GM18873 (cell line): ENCODE results near the gene STOM.

Experiments used
- ATAC-seq: cut with Tn5 transposase; IDR thresholded peaks from one replicate; pipeline ENCODE4 v1.9.1; 2021; ENCODE audit warnings: mild to moderate bottlenecking, moderate library complexity, moderate number of reproducible peaks; ENCODE audit not compliant: unreplicated experiment, low FRiP score

STOM gene

GRCh38 chr9:121372239-121373010 lies 2.4 kb upstream of the STOM start:
- ATAC-seq, result no peak

GRCh38 chr9:121371495-121372061 lies 1.5 kb upstream of the STOM start:
- no peak for ATAC-seq

- no peak for ATAC-seq
Measured at GRCh38 chr9:121368745-121369144, 1.3 kb downstream of the STOM start.

GRCh38 chr9:121368138-121368522 lies 1.9 kb downstream of the STOM start:
- ATAC-seq, result no peak

GRCh38 chr9:121367306-121368137 lies 2.5 kb downstream of the STOM start:
- ATAC-seq, result no peak

- no peak for ATAC-seq
Measured at GRCh38 chr9:121366611-121367192, 3.3 kb downstream of the STOM start.

- ATAC-seq, result no peak
Measured at GRCh38 chr9:121365564-121365963, 4.5 kb downstream of the STOM start.

GRCh38 chr9:121364886-121365285 lies 5.2 kb downstream of the STOM start:
- no peak for ATAC-seq

- ATAC-seq, result no peak
Measured at GRCh38 chr9:121364077-121364476, 6.0 kb downstream of the STOM start.

GRCh38 chr9:121363622-121363961 lies 6.5 kb downstream of the STOM start:
- no peak for ATAC-seq

GRCh38 chr9:121362813-121363621 lies 7.0 kb downstream of the STOM start:
- ATAC-seq, result no peak

- ATAC-seq, result no peak
Measured at GRCh38 chr9:121360601-121361374, 9.3 kb downstream of the STOM start.

GRCh38 chr9:121359351-121360294 lies 10.4 kb downstream of the STOM start:
- ATAC-seq, result no peak

GRCh38 chr9:121358751-121359150 lies 11.3 kb downstream of the STOM start:
- ATAC-seq, result no peak

- ATAC-seq, result no peak
Measured at GRCh38 chr9:121357011-121357410, 13.0 kb downstream of the STOM start.

- ATAC-seq, result no peak
Measured at GRCh38 chr9:121354762-121355161, 15.3 kb downstream of the STOM start.

- no peak for ATAC-seq
Measured at GRCh38 chr9:121354141-121354540, 15.9 kb downstream of the STOM start.

GRCh38 chr9:121353241-121354061 lies 16.6 kb downstream of the STOM start:
- no peak for ATAC-seq
